Gastrocnemius medialis (tissue), 4 donors: ENCODE data around the gene IL20RB. TPM values are rescaled to one million over a fixed set of nuclear protein-coding genes. Genes with fewer than 3 reads are reported as not detected.
"Not testable (repeated sequence)": the region's sequence is repeated elsewhere in the genome, so short reads cannot be mapped to it uniquely, and the experiment has no call there.

Experiments used
- ATAC-seq, 2 donors: fragments of 150-250 bp; one replicate each; pipeline ENCODE4 v1.9.1; 2016
- DNase-seq, 2 donors: peaks; one replicate each; pipeline ENCODE4 v3.0.0-alpha.2; 2019
- H3K27ac ChIP-seq, 4 donors: fragments of 200-600 bp; sonication (generic); 1 replicate in 1 of 4; 2 replicates in 3 of 4; pipeline ENCODE4 v1.5.1; 2016 to 2018; ENCODE audit warnings: mild to moderate bottlenecking in 2 of 4, moderate library complexity in 1 of 4
- H3K27me3 ChIP-seq, 3 donors: fragments of 200-600 bp; sonication (generic) in 2 of 3; 1 replicate in 1 of 3; 2 replicates in 2 of 3; pipeline versions ENCODE4 v1.5.1 to v1.6.0; 2016 to 2019; ENCODE audit warnings: mild to moderate bottlenecking in 1 of 3, moderate library complexity in 1 of 3
- H3K36me3 ChIP-seq, 2 donors: fragments of 200-600 bp; sonication (generic) in 1 of 2; one replicate each; pipeline ENCODE4 v1.5.1; 2017 to 2018
- H3K4me1 ChIP-seq, 2 donors: fragments of 200-600 bp; sonication (generic) in 1 of 2; one replicate each; pipeline ENCODE4 v1.5.1; 2016 to 2017; ENCODE audit warnings: mild to moderate bottlenecking in 2 of 2
- H3K4me3 ChIP-seq, 4 donors: fragments of 200-600 bp; sonication (generic) in 3 of 4; 1 replicate in 1 of 4; 2 replicates in 3 of 4; pipeline ENCODE4 v1.5.1; 2016 to 2019; ENCODE audit warnings: mild to moderate bottlenecking in 2 of 4
- H3K9me3 ChIP-seq, 3 donors: fragments of 200-600 bp; sonication (generic) in 2 of 3; 1 replicate in 1 of 3; 2 replicates in 2 of 3; pipeline ENCODE4 v1.5.1; 2016 to 2019
- CTCF ChIP-seq, 5 experiments: fragments of 450-650 bp in 3 of 5; fragments of 200-600 bp in 2 of 5; sonication (generic) in 2 of 5; IDR thresholded peaks in 4 of 5; conservative IDR thresholded peaks in 1 of 5; 1 replicate in 4 of 5; 2 replicates in 1 of 5; pipeline ENCODE4 v1.5.1; 2016 to 2019; ENCODE audit warnings: antibody characterized with exemption in 5 of 5, mild to moderate bottlenecking in 3 of 5, moderate library complexity in 3 of 5
- POLR2A ChIP-seq, 2 donors: fragments of 450-650 bp; IDR thresholded peaks; one replicate each; pipeline ENCODE4 v1.6.1; 2017; ENCODE audit warnings: antibody characterized with exemption in 2 of 2, mild to moderate bottlenecking in 2 of 2, moderate library complexity in 2 of 2
- in situ Hi-C, 4 donors: fragments of 200-750 bp; cut with MboI; loops; one replicate each; pipeline versions ENCODE4 v1.15.0 to v1.8.0; 2017; ENCODE audit warnings: low sequenced_read_pairs in 4 of 4
- intact Hi-C: fragments of 100-400 bp; cut with DNase I; formaldehyde crosslinking; loops from one replicate; pipeline ENCODE4 v1.15.1; 2023; ENCODE audit warnings: low total_unique reads
- total RNA-seq, 4 donors: library from RNA; depleted of rRNA; stranded (reverse); fragments of >200 nt; gene quantifications; one replicate each; pipeline versions ENCODE4 v1.1.0 to v1.2.3, GENCODE V29; 2016

The IL20RB gene
- total RNA-seq, 4 donors from 2014 or later = 0.38 to 0.63 (median 0.52) TPM

GRCh38 chr3:136982520-136983138 lies 24.8 kb downstream of the IL20RB start:
- no peak for TF ChIP-seq CTCF (IDR thresholded peaks at IDR 0.05 in 4 of 5, conservative IDR thresholded peaks at IDR 0.05 in 1 of 5)
- no peak for TF ChIP-seq POLR2A (IDR thresholded peaks at IDR 0.05)
- H3K27ac ChIP-seq = no peak overlapping the region
- no peaks in the 10 kb centered on the region for H3K4me1 ChIP-seq
- no peaks in the 10 kb centered on the region for H3K27me3 ChIP-seq
- no peak overlapping the region for H3K4me3 ChIP-seq
- no peak for ATAC-seq
- in situ Hi-C loops = no loop called here
- H3K36me3 ChIP-seq = no peaks in the 10 kb centered on the region
- no peak for DNase-seq
- intact Hi-C loops = no loop called here
- H3K9me3 ChIP-seq = no peaks in the 10 kb centered on the region

GRCh38 chr3:136984837-136985236 lies 27.1 kb downstream of the IL20RB start:
- Histone ChIP-seq H3K27me3 (no peaks in the 10 kb centered on the region), H3K27ac (no peak overlapping the region), H3K4me1 (no peaks in the 10 kb centered on the region), H3K4me3 (no peak overlapping the region), H3K36me3 (no peaks in the 10 kb centered on the region), H3K9me3 (no peaks in the 10 kb centered on the region)
- TF ChIP-seq CTCF (IDR thresholded peaks at IDR 0.05 in 4 of 5, conservative IDR thresholded peaks at IDR 0.05 in 1 of 5) = no peak
- TF ChIP-seq POLR2A (IDR thresholded peaks at IDR 0.05) = no peak
- DNase-seq = no peak
- in situ Hi-C loops = no loop called here
- no peak for ATAC-seq
- intact Hi-C loops = no loop called here

- H3K4me3 ChIP-seq, ATAC-seq, H3K27ac ChIP-seq, in situ Hi-C loops, DNase-seq, H3K4me1 ChIP-seq, intact Hi-C loops, H3K36me3 ChIP-seq, H3K27me3 ChIP-seq, H3K9me3 ChIP-seq: not testable (repeated sequence)
These were observed 29.7 kb downstream of the IL20RB start for GRCh38 chr3:136987398-136987980.

GRCh38 chr3:136988651-136989050 lies 30.9 kb downstream of the IL20RB start:
- Histone ChIP-seq H3K36me3 (no peaks in the 10 kb centered on the region), H3K4me1 (no peaks in the 10 kb centered on the region), H3K9me3 (no peaks in the 10 kb centered on the region), H3K27ac (no peak overlapping the region), H3K4me3 (no peak overlapping the region), H3K27me3 (no peaks in the 10 kb centered on the region)
- ATAC-seq (no peak), DNase-seq (no peak)
- intact Hi-C loops = no loop called here
- in situ Hi-C loops = no loop called here
- TF ChIP-seq CTCF (IDR thresholded peaks at IDR 0.05 in 4 of 5, conservative IDR thresholded peaks at IDR 0.05 in 1 of 5) = no peak

- H3K27me3 ChIP-seq = no peaks in the 10 kb centered on the region
- ATAC-seq (no peak), DNase-seq (no peak)
- in situ Hi-C loops = no loop called here
- no peaks in the 10 kb centered on the region for H3K9me3 ChIP-seq
- no peak overlapping the region for H3K27ac ChIP-seq
- H3K36me3 ChIP-seq = no peaks in the 10 kb centered on the region
- TF ChIP-seq CTCF (IDR thresholded peaks at IDR 0.05 in 4 of 5, conservative IDR thresholded peaks at IDR 0.05 in 1 of 5) = no peak
- TF ChIP-seq POLR2A (IDR thresholded peaks at IDR 0.05) = no peak
- H3K4me1 ChIP-seq = peaks cover 0 to 2% of the 10 kb centered on the region in 2 donors
- intact Hi-C loops = no loop called here
- no peak overlapping the region for H3K4me3 ChIP-seq
These were observed 32.2 kb downstream of the IL20RB start for GRCh38 chr3:136989781-136990524.
